SIG-M5 treated with dmso at 0.1 percent for 504 hours (cell line): ENCODE data around the gene ADPRHL1.

Experiments used
- DNase-seq: peaks from one replicate; lab custom pipeline; 2025; ENCODE audit not compliant: unreplicated experiment; lab: John Stamatoyannopoulos, UW

The ADPRHL1 gene

GRCh38 chr13:113351514-113352026, 101.7 kb downstream of the ADPRHL1 start:
- DNase-seq: no peak

GRCh38 chr13:113350938-113351335, 102.4 kb downstream of the ADPRHL1 start:
- no peak for DNase-seq

DNA sequence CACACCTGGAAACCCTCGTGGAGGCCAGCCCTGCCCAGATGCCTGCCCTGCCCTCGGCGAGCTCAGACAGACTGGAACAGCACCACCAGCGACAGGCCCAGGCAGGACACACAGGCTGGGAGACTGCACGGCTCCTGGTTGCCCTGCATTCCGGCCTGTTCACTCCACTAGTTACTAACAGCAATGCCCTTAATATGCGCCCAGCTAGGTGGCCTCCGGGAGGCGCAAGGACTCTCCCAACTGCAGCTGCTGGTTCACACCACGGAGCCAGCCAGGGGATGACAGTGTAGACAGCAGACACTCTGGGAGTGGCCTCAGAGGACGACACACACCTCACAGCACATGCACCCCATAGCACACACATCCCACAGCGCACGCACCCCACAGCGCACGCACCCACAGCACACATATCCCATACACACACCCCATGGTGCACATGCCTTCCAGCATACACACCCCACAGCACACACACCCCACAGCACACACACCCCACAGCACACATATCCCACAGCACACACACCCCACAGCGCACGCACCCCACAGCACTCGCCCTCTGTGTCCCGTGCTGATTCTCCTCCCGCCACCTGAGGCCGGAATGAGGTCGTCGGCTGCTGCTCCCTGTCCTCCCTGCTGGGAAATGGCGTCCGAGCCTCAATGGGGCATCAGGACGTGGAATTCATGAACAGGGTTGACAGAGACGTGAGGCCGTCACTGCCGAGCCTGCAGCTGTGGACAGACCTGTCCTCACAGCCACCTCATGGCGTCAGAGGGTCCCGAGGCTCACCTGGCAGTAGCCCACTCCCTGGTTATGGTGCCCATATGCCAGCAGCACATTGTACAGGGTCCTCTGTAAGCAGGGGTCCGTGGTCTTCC, 103.0 kb downstream of the ADPRHL1 start:
- DNase-seq: no peak
